Sigmoid colon (tissue), 3 donors: ENCODE data around the gene PTPRD.

Experiments used
- CTCF ChIP-seq, 4 experiments: fragments of 450-650 bp in 3 of 4; fragments of 200-600 bp in 1 of 4; IDR thresholded peaks; one replicate each; pipeline ENCODE4 v1.5.1; 2016 to 2019; ENCODE audit warnings: antibody characterized with exemption in 4 of 4, mild to moderate bottlenecking in 3 of 4, moderate library complexity in 2 of 4
- POLR2A ChIP-seq, 2 donors: fragments of 450-650 bp; IDR thresholded peaks; one replicate each; pipeline ENCODE4 v1.6.1; 2016; ENCODE audit warnings: antibody characterized with exemption in 2 of 2, mild to moderate bottlenecking in 2 of 2, moderate library complexity in 2 of 2

GRCh38 chr9:9752722-9753121, 860.1 kb downstream of the PTPRD start:
- no peak for TF ChIP-seq POLR2A (IDR thresholded peaks at IDR 0.05)
- no peak for TF ChIP-seq CTCF (IDR thresholded peaks at IDR 0.05)
